MM.1S (cell line): ENCODE results near the gene TMEM108.
A peak's percentile ranks its signal among the peaks of the same experiment; 100 is the strongest.

Experiments
- DNase-seq: peaks from one replicate; pipeline ENCODE4 v3.0.0-alpha.2; 2015
- H2AFZ ChIP-seq: fragments of 300-600 bp; sonication (generic); 2 replicates; pipeline ENCODE4 v1.6.0; 2016; ENCODE audit warnings: antibody characterized with exemption, low read length
- H3F3A ChIP-seq: fragments of 300-600 bp; sonication (generic); 2 replicates; pipeline ENCODE4 v1.6.1; 2016; ENCODE audit warnings: mild to moderate bottlenecking, antibody characterized with exemption, low read length, moderate library complexity, mixed read lengths; ENCODE audit not compliant: insufficient read depth
- H3K27ac ChIP-seq: fragments of 300-600 bp; sonication (generic); 2 replicates; pipeline ENCODE4 v1.5.1; 2016; ENCODE audit warnings: mild to moderate bottlenecking, low read length
- H3K27me3 ChIP-seq: fragments of 300-600 bp; sonication (generic); replicated peaks from 2 replicates; pipeline ENCODE4 v1.6.0; 2016; ENCODE audit warnings: low read length; ENCODE audit not compliant: insufficient read depth
- H3K36me3 ChIP-seq: fragments of 300-600 bp; sonication (generic); replicated peaks from 2 replicates; pipeline ENCODE4 v1.6.1; 2016; ENCODE audit warnings: mild to moderate bottlenecking, low read length, mixed read lengths; ENCODE audit not compliant: insufficient read depth
- H3K4me1 ChIP-seq: fragments of 300-600 bp; sonication (generic); 2 replicates; pipeline ENCODE4 v1.6.1; 2016; ENCODE audit warnings: low read length, mixed read lengths
- H3K4me2 ChIP-seq: fragments of 300-600 bp; sonication (generic); 2 replicates; pipeline ENCODE4 v1.6.0; 2016; ENCODE audit warnings: low read depth, low read length
- H3K4me3 ChIP-seq: fragments of 300-600 bp; sonication (generic); 2 replicates; pipeline ENCODE4 v1.5.1; 2016; ENCODE audit warnings: low read length, mixed read lengths
- H3K79me2 ChIP-seq: fragments of 300-600 bp; sonication (generic); 2 replicates; pipeline ENCODE4 v1.6.1; 2016; ENCODE audit warnings: mixed run types, low read length, mixed read lengths
- H3K9ac ChIP-seq: fragments of 300-600 bp; sonication (generic); 2 replicates; pipeline ENCODE4 v1.6.1; 2016; ENCODE audit warnings: low read length, mixed read lengths
- H3K9me2 ChIP-seq: fragments of 300-600 bp; sonication (generic); replicated peaks from 2 replicates; pipeline ENCODE4 v1.6.1; 2016; ENCODE audit warnings: mild to moderate bottlenecking, low read length, mixed read lengths; ENCODE audit not compliant: insufficient read depth
- H3K9me3 ChIP-seq: fragments of 300-600 bp; sonication (generic); replicated peaks from 2 replicates; pipeline ENCODE4 v1.6.1; 2016; ENCODE audit warnings: mild to moderate bottlenecking, low read length, mixed read lengths; ENCODE audit not compliant: insufficient read depth
- H4K20me1 ChIP-seq: fragments of 300-600 bp; sonication (generic); 2 replicates; pipeline ENCODE4 v1.6.1; 2016; ENCODE audit warnings: mild to moderate bottlenecking, low read length, moderate library complexity, mixed read lengths; ENCODE audit not compliant: insufficient read depth
- CTCF ChIP-seq: fragments of 300-600 bp; sonication (generic); IDR thresholded peaks from 2 replicates; pipeline ENCODE4 v1.5.1; 2016; ENCODE audit warnings: antibody characterized with exemption, low read length, mixed read lengths
- EZH2 ChIP-seq: fragments of 300-600 bp; sonication (generic); optimal IDR thresholded peaks from 2 replicates; pipeline ENCODE3; 2017; ENCODE audit warnings: low read depth, mild to moderate bottlenecking, antibody characterized with exemption, low read length, mixed read lengths
- EZH2phosphoT487 ChIP-seq: fragments of 300-600 bp; sonication (generic); IDR thresholded peaks from 2 replicates; pipeline ENCODE4 v1.6.1; 2018; ENCODE audit warnings: antibody characterized with exemption, low read length

TMEM108 gene

GRCh38 chr3:133136114-133137041 is 98.2 kb downstream of the TMEM108 start:
- no peaks in the 10 kb centered on the region for H3K9me2 ChIP-seq
- H3K4me3 ChIP-seq = no peak overlapping the region
- TF ChIP-seq EZH2phosphoT487 (no peak), CTCF (no peak), EZH2 (no peak)
- H2AFZ ChIP-seq = no peak overlapping the region
- H3K79me2 ChIP-seq = no peaks in the 10 kb centered on the region
- peaks cover 38% of the 10 kb centered on the region for H3K4me1 ChIP-seq
- no peaks in the 10 kb centered on the region for H4K20me1 ChIP-seq
- no peaks in the 10 kb centered on the region for H3K9me3 ChIP-seq
- peaks cover 9% of the 10 kb centered on the region for H3F3A ChIP-seq
- DNase-seq = peak; percentile 49
- H3K27ac ChIP-seq = peak overlapping the region; percentile 53; the same call in 1 of the 2 replicates
- H3K9ac ChIP-seq = no peak overlapping the region
- peak overlapping the region; percentile 30; the same call in 1 of the 2 replicates for H3K4me2 ChIP-seq
- no peaks in the 10 kb centered on the region for H3K36me3 ChIP-seq
- H3K27me3 ChIP-seq = no peaks in the 10 kb centered on the region

DNA sequence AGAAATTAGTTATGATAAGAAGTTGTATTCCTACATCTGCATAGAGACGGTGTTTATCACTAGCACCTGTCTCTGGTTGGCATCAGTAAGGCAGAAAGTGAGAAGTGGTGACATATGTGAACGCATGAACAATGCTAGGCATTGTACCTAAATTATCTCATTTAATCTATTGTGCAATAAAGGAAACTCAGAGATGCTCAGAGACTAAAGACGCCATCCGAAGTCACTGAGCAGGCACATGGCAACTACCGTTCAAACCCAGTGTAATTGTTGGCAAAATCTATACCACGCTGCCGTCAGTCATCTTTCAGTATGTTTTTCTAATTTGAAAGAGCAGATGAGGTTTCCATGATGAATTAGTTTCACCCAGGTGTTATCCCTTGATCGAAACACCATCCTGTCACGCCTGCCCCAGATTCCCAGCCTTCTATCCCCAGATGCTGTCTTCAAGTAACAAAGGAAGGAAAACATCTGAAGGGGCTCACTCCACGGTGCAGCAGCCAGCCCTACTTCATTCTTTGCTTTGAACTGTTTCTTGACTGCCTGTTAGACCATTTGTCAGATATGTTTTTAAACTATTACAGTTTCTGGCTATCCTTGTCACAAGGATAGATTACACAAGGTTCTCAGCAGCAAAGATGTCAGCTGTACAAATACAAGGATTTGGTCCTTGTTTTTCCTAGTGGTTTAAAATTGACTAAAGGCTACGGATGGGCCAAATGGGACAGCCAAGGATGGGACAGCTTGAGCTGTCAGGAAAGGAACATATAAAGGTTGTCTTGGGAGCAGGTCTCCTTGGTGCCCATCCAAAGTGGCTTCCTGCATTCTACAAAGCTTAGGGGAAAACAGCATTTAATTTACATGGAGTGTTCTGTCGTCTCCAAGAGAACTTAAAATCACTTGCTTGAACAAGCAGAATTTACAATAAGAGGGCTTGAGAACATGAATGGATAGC is 99.1 kb downstream of the TMEM108 start:
- Histone ChIP-seq H3K79me2 (no peaks in the 10 kb centered on the region), H3K4me1 (peaks cover 38% of the 10 kb centered on the region), H3K9me3 (no peaks in the 10 kb centered on the region), H3K4me2 (peak overlapping the region; percentile 30; the same call in 1 of the 2 replicates), H3K4me3 (no peak overlapping the region), H3K36me3 (no peaks in the 10 kb centered on the region), H3F3A (peaks cover 9% of the 10 kb centered on the region), H4K20me1 (no peaks in the 10 kb centered on the region), H3K9me2 (no peaks in the 10 kb centered on the region), H3K27me3 (no peaks in the 10 kb centered on the region), H3K9ac (no peak overlapping the region), H3K27ac (peak overlapping the region; percentile 53; the same call in 1 of the 2 replicates), H2AFZ (no peak overlapping the region)
- DNase-seq = no peak
- TF ChIP-seq EZH2 (no peak), EZH2phosphoT487 (no peak)

DNA sequence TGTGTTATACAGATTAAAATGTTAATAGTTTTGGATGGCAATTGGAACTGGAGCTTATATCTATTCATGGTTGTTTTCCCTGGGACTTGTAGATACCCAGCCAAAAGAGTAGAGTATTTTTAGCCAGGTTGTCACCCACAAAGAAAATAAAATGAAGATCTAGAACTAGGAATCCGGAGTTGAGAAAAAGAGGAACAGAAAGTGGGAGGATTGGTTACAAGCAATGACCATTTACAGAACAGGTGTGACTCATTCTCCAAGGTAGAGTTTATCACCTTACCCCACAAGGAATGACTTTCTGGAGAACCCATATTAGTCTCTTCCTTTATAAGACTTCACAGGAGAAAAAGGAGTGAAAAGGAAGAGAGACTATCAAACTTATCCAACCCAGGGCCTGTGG is 99.8 kb downstream of the TMEM108 start:
- peak; percentile 60 for DNase-seq
- Histone ChIP-seq H3K4me2 (peak overlapping the region; percentile 30; the same call in 1 of the 2 replicates), H3K9me2 (no peaks in the 10 kb centered on the region), H3F3A (peaks cover 9% of the 10 kb centered on the region), H2AFZ (no peak overlapping the region), H3K36me3 (no peaks in the 10 kb centered on the region), H3K9me3 (no peaks in the 10 kb centered on the region), H3K27me3 (no peaks in the 10 kb centered on the region), H3K27ac (peak overlapping the region; percentile 53; the same call in 1 of the 2 replicates), H4K20me1 (no peaks in the 10 kb centered on the region), H3K79me2 (no peaks in the 10 kb centered on the region), H3K4me1 (peaks cover 38% of the 10 kb centered on the region), H3K4me3 (no peak overlapping the region), H3K9ac (no peak overlapping the region)
- TF ChIP-seq CTCF (no peak), EZH2phosphoT487 (no peak), EZH2 (no peak)
